22Rv1 (cell line): ENCODE measurements around the gene GCH1.
"Not testable (repeated sequence)": the region's sequence is repeated elsewhere in the genome, so short reads cannot be mapped to it uniquely, and the experiment has no call there.

Source experiments
- H3K27ac ChIP-seq: fragments of 450-650 bp; 2 replicates; pipeline ENCODE4 v1.5.1; 2017
- CTCF ChIP-seq: fragments of 450-650 bp; IDR thresholded peaks from 2 replicates; pipeline ENCODE4 v1.5.1; 2017; ENCODE audit warnings: mild to moderate bottlenecking
- ZFX ChIP-seq: fragments of 450-650 bp; IDR thresholded peaks from 2 replicates; pipeline ENCODE4 v1.6.1; 2017; ENCODE audit warnings: antibody characterized with exemption, borderline replicate concordance

GCH1 gene

GRCh38 chr14:54935100-54935499, 32.5 kb upstream of the GCH1 start:
- H3K27ac ChIP-seq, result no peak overlapping the region
- TF ChIP-seq CTCF (no peak), ZFX (no peak)

DNA sequence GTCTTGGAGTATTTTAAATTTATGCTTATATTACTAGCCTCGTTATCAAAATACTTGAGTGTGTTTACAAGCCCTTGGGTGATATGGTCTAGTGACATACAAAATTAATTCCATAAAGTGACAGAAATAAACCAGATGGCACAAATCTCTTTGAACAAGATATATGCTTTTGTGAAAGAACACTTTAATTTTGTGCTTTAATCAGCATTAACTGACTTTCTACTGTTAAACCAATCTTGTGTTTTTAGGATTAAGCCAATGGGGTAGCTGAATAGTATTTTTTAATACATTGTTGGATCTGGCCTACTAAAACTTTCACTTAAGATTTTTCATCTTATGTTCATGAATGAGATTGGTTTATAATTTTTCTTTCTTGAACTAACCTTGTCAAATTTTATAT, 30.4 kb upstream of the GCH1 start:
- no peak for TF ChIP-seq CTCF
- H3K27ac ChIP-seq, result no peak overlapping the region

GRCh38 chr14:54931598-54932340, 29.1 kb upstream of the GCH1 start:
- no peak overlapping the region for H3K27ac ChIP-seq
- no peak for TF ChIP-seq CTCF
- no peak for TF ChIP-seq ZFX

DNA sequence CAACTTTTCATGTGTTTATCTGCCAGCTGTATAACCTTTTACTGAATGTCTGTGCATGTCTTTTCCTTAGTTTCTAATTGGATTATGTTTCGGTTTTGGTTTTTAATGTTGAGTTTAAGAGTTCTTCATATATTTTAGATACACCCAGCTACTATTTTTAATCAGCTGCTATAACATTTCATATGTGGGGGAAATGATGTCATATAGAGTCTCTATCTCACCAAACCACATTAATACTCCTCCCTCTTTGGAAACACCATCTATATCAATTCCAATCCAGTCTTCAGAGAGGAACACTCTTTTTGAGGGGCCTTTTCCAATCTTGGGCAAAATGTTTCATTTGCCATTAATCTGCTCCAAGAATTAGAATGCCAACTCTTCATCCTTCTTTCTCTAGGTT, 28.5 kb upstream of the GCH1 start:
- TF ChIP-seq ZFX (no peak), CTCF (no peak)
- H3K27ac ChIP-seq, result no peak overlapping the region

GRCh38 chr14:54929556-54929955, 26.9 kb upstream of the GCH1 start:
- no peak overlapping the region for H3K27ac ChIP-seq
- no peak for TF ChIP-seq CTCF

DNA sequence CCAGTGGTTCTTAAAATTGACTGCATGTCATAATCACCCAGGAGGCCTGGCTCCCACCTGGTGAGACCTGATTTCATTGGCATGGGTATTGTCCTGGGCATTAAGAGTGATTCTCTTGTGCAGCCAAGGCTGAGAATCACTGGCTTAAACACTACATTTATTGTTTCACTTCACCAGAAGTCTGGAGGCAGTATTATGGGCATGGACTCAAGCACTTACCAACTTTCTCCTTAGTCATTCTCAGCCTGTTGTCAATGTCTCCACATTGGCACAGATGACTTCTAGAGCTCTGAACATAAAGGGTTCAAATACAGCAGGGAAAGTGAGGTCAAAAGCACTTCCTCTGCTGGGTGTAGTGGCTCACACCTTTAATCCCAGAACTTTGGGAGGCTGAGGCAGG, 25.6 kb upstream of the GCH1 start:
- H3K27ac ChIP-seq, result no peak overlapping the region
- TF ChIP-seq CTCF (no peak), ZFX (no peak)

- no peak overlapping the region for H3K27ac ChIP-seq
- TF ChIP-seq ZFX (no peak), CTCF (no peak)
Measured at GRCh38 chr14:54927551-54927950, 24.9 kb upstream of the GCH1 start.

- H3K27ac ChIP-seq, result not testable (repeated sequence)
Measured at GRCh38 chr14:54926570-54926969, 23.9 kb upstream of the GCH1 start.
